Measurements from ENCODE around the gene SLX9.
"Not testable (repeated sequence)": the region's sequence is repeated elsewhere in the genome, so short reads cannot be mapped to it uniquely, and the experiment has no call there.

Gene SLX9

DNA sequence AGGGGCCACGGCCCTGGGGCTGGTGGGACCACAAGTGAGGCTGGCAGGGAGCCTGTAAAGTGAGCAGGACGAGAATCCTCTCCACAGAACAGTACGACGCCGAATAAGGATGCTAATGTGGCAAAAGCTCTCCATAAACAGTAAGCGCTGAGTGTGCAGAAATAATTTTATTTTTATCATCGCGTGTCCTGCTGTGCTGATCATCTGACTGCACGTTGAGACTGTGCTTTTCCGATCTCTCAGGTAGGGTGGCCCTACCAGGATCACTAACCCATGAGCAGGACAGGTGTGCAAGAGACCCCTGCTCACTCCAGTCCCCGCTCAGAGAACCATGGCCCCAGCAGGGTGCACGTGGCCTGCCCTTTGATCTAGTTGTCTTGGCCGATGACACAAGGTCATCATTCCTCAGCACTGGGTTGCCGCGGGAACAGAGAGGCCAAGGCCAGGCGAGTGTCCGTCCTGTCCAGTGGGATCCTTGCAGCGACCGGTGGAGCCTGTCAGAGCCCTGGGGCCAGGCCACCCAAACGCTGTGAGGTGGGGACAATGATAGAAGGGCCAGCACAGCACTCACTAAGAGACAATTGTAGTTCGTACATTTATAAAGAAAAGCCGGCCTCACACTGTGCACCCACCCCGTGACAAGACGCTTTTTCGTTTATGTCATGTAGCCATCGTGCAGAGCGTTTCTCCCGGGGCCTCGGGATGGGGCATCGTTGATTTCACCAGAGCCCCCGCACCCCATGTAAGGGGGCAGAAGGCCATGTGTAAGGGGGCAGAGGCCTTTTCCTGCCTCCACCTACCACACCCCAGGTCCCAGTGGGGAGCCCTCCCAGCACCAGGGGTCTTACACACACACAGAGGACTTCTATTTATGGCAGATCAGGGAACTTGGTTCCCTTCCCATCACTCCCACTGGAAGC lies 81.9 kb downstream of the SLX9 start:
- DNase-seq: no peak

DNA sequence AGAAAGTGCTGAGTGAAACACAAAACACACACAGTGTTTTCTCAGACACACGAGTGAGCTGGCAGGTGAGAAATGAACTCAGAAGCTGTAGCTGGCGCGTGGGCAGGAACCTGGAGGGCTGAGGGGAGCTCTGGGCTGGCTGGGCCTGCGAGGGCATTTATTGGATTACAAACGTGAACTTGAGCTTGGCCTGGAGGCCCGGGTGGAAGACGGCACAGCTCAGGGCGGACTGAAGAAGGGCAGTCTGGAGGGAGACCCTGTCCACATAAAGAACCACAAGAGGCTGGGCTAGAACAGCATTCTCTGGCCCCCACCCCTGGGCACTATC lies 82.5 kb downstream of the SLX9 start:
- no peak for DNase-seq

DNA sequence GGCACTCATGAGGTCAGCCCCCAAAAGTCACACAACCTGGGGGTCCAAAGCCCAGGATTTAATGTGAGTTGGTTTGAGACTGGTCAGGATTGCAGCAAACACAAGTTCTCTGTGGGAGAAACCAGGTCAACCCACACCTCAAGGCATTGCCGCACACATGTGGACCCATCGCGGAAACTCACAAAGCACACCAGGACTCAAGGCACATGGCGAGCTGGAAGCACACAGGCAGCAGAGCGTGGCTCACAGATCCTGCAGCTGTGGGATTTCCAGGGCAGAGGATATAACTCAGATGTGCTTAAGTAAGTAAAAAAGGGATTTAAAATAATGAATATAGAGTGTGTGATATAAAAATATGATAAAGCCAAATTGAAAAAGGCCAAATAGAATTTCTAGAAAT lies 82.9 kb downstream of the SLX9 start:
- no peak for DNase-seq

- DNase-seq: not testable (repeated sequence)
Measured at GRCh38 chr21:45024516-45024915, 84.7 kb downstream of the SLX9 start.

GRCh38 chr21:45026066-45026745 lies 86.4 kb downstream of the SLX9 start:
- DNase-seq: no peak

All from GDM1 (cell line).